Type B pancreatic cell (in vitro differentiated cells): ENCODE results near the gene CLEC4M. TPM values are rescaled to one million over a fixed set of nuclear protein-coding genes. Genes with fewer than 3 reads are reported as not detected.
"Not testable (repeated sequence)": the region's sequence is repeated elsewhere in the genome, so short reads cannot be mapped to it uniquely, and the experiment has no call there.

ENCODE experiments used
- DNase-seq: peaks from one replicate; pipeline ENCODE4 v3.0.0; 2021; ENCODE audit warnings: mixed read lengths; ENCODE audit not compliant: unreplicated experiment; ENCODE audit errors: extremely low spot score
- H3K27ac Mint-ChIP-seq: 2 replicates; pipeline ENCODE4 v1.8.0; 2021; ENCODE audit warnings: mild to moderate bottlenecking, mixed read lengths
- H3K27me3 Mint-ChIP-seq: 2 replicates; pipeline ENCODE4 v1.8.0; 2021; ENCODE audit warnings: mixed read lengths
- H3K36me3 Mint-ChIP-seq: 2 replicates; pipeline ENCODE4 v1.8.0; 2021; ENCODE audit warnings: mixed read lengths
- H3K4me1 Mint-ChIP-seq: one replicate; pipeline ENCODE4 v1.8.0; 2021; ENCODE audit warnings: mixed read lengths; ENCODE audit not compliant: unreplicated experiment
- H3K4me3 Mint-ChIP-seq: 2 replicates; pipeline ENCODE4 v1.8.0; 2021; ENCODE audit warnings: mild to moderate bottlenecking, mixed read lengths
- H3K9me3 Mint-ChIP-seq: 2 replicates; pipeline ENCODE4 v1.8.0; 2021; ENCODE audit warnings: mixed read lengths
- total RNA-seq: library from RNA; stranded (reverse); gene quantifications from 2 replicates; pipeline ENCODE4 v1.2.1, GENCODE V29; 2021; ENCODE audit warnings: low replicate concordance
- TF ChIP-seq, protein P1 (sequence below): fragments of 200-600 bp; sonication (generic); conservative IDR thresholded peaks from 2 replicates; pipeline ENCODE4 v1.5.0; 2021; ENCODE audit warnings: antibody characterized with exemption, mild to moderate bottlenecking

Gene CLEC4M
- total RNA-seq, 1 donor from 2014 or later = 0.48 TPM

DNA sequence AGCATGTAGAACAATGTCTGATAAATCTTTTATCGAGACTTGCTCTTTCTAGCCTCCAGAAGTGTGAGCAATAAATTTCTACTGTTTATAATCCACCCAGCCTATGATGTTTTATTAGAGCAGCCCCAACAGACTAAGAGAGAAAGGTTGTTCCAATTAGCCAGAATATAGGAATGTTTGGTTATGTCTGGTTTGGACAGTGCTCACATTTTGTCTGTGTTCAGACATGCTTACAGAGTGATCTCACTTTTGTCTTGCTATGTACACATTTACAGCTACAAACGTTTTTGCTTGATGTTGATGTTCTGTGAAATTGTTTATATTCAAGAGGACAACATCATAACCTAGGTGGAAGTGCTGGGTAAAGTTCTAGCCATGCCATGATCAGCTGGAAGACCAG lies 48.9 kb downstream of the CLEC4M start:
- peaks cover 5% of the 10 kb centered on the region for H3K9me3 Mint-ChIP-seq
- H3K27ac Mint-ChIP-seq = no peak overlapping the region
- TF ChIP-seq, protein P1, sequence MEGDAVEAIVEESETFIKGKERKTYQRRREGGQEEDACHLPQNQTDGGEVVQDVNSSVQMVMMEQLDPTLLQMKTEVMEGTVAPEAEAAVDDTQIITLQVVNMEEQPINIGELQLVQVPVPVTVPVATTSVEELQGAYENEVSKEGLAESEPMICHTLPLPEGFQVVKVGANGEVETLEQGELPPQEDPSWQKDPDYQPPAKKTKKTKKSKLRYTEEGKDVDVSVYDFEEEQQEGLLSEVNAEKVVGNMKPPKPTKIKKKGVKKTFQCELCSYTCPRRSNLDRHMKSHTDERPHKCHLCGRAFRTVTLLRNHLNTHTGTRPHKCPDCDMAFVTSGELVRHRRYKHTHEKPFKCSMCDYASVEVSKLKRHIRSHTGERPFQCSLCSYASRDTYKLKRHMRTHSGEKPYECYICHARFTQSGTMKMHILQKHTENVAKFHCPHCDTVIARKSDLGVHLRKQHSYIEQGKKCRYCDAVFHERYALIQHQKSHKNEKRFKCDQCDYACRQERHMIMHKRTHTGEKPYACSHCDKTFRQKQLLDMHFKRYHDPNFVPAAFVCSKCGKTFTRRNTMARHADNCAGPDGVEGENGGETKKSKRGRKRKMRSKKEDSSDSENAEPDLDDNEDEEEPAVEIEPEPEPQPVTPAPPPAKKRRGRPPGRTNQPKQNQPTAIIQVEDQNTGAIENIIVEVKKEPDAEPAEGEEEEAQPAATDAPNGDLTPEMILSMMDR = no peak
- H3K4me3 Mint-ChIP-seq = no peak overlapping the region
- H3K36me3 Mint-ChIP-seq = no peaks in the 10 kb centered on the region
- peaks cover 13% of the 10 kb centered on the region for H3K27me3 Mint-ChIP-seq
- H3K4me1 Mint-ChIP-seq = no peaks in the 10 kb centered on the region
- no peak for DNase-seq

DNA sequence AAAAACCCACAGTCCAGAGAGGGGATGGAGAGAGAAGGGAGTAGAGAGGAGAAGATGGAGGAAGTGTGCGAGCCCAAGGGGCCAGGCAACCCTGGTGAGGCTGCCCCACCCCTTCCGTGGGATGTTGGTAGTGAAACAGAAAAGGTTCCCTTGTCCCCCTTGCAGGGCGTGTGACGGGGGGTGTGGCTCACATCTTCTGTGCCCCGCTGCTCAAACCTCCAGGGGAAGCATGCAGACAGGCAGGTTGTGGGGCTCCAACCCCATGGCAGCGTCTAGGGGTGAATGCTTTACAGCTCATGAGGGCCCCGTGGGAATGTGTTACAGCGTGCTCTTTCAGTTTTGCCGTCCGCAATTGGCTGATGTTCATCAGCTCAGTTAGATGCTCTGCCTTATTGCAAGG lies 52.3 kb downstream of the CLEC4M start:
- TF ChIP-seq, protein P1 = no peak
- Mint-ChIP-seq H3K9me3 (peaks cover 5% of the 10 kb centered on the region), H3K27me3 (peaks cover 24% of the 10 kb centered on the region), H3K4me3 (no peak overlapping the region), H3K4me1 (no peaks in the 10 kb centered on the region), H3K27ac (no peak overlapping the region), H3K36me3 (no peaks in the 10 kb centered on the region)
- DNase-seq = no peak

DNA sequence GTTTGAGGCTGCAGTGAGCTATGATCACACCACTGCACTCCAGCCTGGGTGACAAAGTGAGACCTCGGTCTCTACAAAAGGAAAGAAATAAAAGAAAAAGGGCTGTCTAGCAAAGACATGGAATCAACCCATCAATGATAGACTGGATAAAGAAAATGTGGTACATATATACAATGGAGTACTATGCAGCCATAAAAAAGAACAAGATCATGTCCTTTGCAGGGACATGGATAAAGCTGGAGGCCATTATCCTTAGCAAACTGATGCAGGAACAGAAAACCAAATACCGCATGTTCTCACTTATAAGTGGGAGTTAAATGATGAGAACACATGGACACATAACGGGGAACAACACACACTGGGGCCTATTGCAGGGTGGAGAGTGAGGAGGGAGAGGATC lies 53.0 kb downstream of the CLEC4M start:
- H3K9me3 Mint-ChIP-seq, DNase-seq, H3K4me1 Mint-ChIP-seq, H3K27ac Mint-ChIP-seq, H3K4me3 Mint-ChIP-seq, H3K36me3 Mint-ChIP-seq: not testable (repeated sequence)
- peaks cover 27% of the 10 kb centered on the region for H3K27me3 Mint-ChIP-seq

DNA sequence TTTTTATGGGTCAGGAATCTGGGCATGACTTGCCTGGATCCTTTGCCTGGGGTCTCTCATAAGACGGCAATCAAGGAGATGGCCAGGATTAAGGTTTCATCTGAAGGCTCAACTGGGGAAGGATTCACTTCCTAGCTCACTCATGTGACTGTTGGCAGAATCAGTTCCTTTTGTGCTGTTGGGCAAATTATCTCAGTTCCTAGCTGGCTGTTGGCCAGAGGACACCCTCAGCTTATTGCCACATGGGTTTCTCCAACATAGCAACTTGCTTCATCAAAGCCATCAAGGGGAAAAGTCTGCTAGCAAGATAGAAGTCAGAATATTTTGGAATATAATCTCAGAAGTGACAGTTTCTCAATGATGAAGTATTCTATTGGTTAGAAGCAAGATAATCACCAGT lies 54.8 kb downstream of the CLEC4M start:
- H3K4me3 Mint-ChIP-seq = no peak overlapping the region
- peaks cover 5% of the 10 kb centered on the region for H3K9me3 Mint-ChIP-seq
- peaks cover 33% of the 10 kb centered on the region for H3K27me3 Mint-ChIP-seq
- no peaks in the 10 kb centered on the region for H3K4me1 Mint-ChIP-seq
- TF ChIP-seq, protein P1 = no peak
- no peak for DNase-seq
- no peak overlapping the region for H3K27ac Mint-ChIP-seq
- no peaks in the 10 kb centered on the region for H3K36me3 Mint-ChIP-seq

DNA sequence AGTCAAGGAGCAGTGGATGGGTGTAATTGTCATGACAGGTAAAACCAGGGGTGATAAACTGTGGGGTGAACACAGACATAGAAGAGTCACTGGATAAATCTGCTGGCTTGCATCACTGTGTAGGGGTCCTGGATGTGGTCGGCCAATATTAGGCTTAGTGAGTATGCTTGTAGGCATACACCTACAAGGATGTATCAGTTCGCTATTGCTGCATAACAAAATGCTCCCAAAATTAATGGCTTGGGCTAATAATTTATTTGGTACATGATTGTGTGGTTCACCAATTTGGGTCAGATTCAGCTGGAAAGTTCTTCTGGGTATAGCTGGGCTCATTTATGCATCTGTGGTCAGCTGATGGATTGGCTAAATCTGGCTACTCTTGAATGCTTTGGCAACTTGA lies 55.8 kb downstream of the CLEC4M start:
- DNase-seq = no peak
- Mint-ChIP-seq H3K9me3 (peaks cover 5% of the 10 kb centered on the region), H3K4me3 (no peak overlapping the region), H3K36me3 (no peaks in the 10 kb centered on the region), H3K27ac (no peak overlapping the region), H3K4me1 (no peaks in the 10 kb centered on the region), H3K27me3 (peaks cover 35% of the 10 kb centered on the region)
- TF ChIP-seq, protein P1 = no peak

Other genes starting within 250 kb of the CLEC4M start
- 49.8 and 67.1 TPM in 2 replicates for gene ZNF358, start 247.1 kb upstream of the CLEC4M start, total RNA-seq
- gene MCOLN1, start 240.6 kb upstream of the CLEC4M start, total RNA-seq = 24.0 and 24.3 TPM in 2 replicates
- 84.3 and 86.1 TPM in 2 replicates for gene PNPLA6, start 227.5 kb upstream of the CLEC4M start, total RNA-seq
- gene CAMSAP3, start 167.4 kb upstream of the CLEC4M start, total RNA-seq = 28.6 and 51.8 TPM in 2 replicates
- 38.5 and 46.5 TPM in 2 replicates for gene XAB2, start 133.7 kb upstream of the CLEC4M start, total RNA-seq
- 160 and 184 TPM in 2 replicates for gene PET100, start 133.4 kb upstream of the CLEC4M start, total RNA-seq
- gene PCP2, start 129.5 kb upstream of the CLEC4M start, total RNA-seq = 1.0 TPM in 1 of 2 replicates, not detected in the other
- 61.6 and 108 TPM in 2 replicates for gene STXBP2, start 126.1 kb upstream of the CLEC4M start, total RNA-seq
- gene RETN, start 94.2 kb upstream of the CLEC4M start, total RNA-seq = not detected in 2 replicates
- gene MCEMP1, start 86.2 kb upstream of the CLEC4M start, total RNA-seq = not detected in 2 replicates
- 92.6 and 107 TPM in 2 replicates for gene TRAPPC5, start 82.4 kb upstream of the CLEC4M start, total RNA-seq
- not detected in 2 replicates for gene FCER2, start 61.1 kb upstream of the CLEC4M start, total RNA-seq
- not detected in 2 replicates for gene CLEC4G, start 31.1 kb upstream of the CLEC4M start, total RNA-seq
- gene CD209, start 15.7 kb upstream of the CLEC4M start, total RNA-seq = not detected in 2 replicates
- gene EVI5L, start 67.0 kb downstream of the CLEC4M start, total RNA-seq = 11.7 and 19.0 TPM in 2 replicates
- 8.5 and 10.9 TPM in 2 replicates for gene PRR36, start 111.1 kb downstream of the CLEC4M start, total RNA-seq
- gene LRRC8E, start 125.3 kb downstream of the CLEC4M start, total RNA-seq = 4.3 and 7.4 TPM in 2 replicates
- gene MAP2K7, start 140.6 kb downstream of the CLEC4M start, total RNA-seq = 38.2 and 42.2 TPM in 2 replicates
- 1.1 and 2.4 TPM in 2 replicates for gene TGFBR3L, start 151.6 kb downstream of the CLEC4M start, total RNA-seq
- 13.7 and 15.0 TPM in 2 replicates for gene SNAPC2, start 157.1 kb downstream of the CLEC4M start, total RNA-seq
- 50.0 and 57.8 TPM in 2 replicates for gene CTXN1, start 162.9 kb downstream of the CLEC4M start, total RNA-seq
- gene TIMM44, start 180.4 kb downstream of the CLEC4M start, total RNA-seq = 73.7 and 80.4 TPM in 2 replicates
- 92.1 and 124 TPM in 2 replicates for gene ELAVL1, start 242.4 kb downstream of the CLEC4M start, total RNA-seq